Measurements from ENCODE around the gene CT45A10.

- TF ChIP-seq RCOR1 (IDR thresholded peaks at IDR 0.05; ENCODE audit: low read depth, low read length) (no peak), BHLHE40 (IDR thresholded peaks at IDR 0.05; ENCODE audit: low read depth, low read length) (no peak), CTCF (IDR thresholded peaks at IDR 0.05) (no peak)
Observed at GRCh38 chrX:135914404-135914803, 21.2 kb upstream of the CT45A10 start.
